ENCODE measurements around the gene S100A5. TPM values are rescaled to one million over a fixed set of nuclear protein-coding genes. Genes with fewer than 3 reads are reported as not detected.
"Not testable (repeated sequence)": the region's sequence is repeated elsewhere in the genome, so short reads cannot be mapped to it uniquely, and the experiment has no call there.

Gene S100A5
- polyA plus RNA-seq, 1 donor from 2014 or later, result 1.4 TPM

GRCh38 chr1:153572569-153573015 lies 31.9 kb upstream of the S100A5 start:
- Mint-ChIP-seq H3K4me3 (no peak overlapping the region), H3K9me3 (no peaks in the 10 kb centered on the region), H3K36me3 (peaks cover 2% of the 10 kb centered on the region), H3K27ac (peak overlapping the region in 2 of 3 donors; percentile 19 to 59), H3K27me3 (peaks cover 9% of the 10 kb centered on the region), H3K4me1 (peaks cover 5 to 16% (median 10%) of the 10 kb centered on the region in 3 donors)

DNA sequence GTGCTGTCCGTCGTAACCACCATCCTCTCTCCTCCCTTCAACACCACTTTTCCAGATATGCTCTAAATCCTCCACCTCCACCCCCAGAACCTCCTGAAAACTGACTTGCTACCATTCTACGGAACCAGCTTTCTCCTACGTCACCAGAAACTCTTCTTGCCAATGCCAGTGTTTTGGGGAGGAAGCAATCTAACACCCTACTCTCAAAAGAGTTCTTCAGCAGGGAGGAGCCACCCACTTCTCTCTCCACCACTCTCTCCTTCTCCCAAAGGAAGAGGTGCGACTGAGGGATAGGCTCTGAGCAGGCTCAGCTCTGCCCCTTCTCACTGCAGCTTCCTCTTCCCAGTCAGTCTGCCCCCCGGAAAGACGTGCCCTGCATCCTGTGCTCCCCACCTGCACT lies 31.0 kb upstream of the S100A5 start:
- peaks cover 9 to 15% (median 10%) of the 10 kb centered on the region in 3 donors for H3K4me1 Mint-ChIP-seq
- no peak overlapping the region for H3K4me3 Mint-ChIP-seq
- H3K9me3 Mint-ChIP-seq, result no peaks in the 10 kb centered on the region
- H3K27ac Mint-ChIP-seq, result no peak overlapping the region
- peaks cover 8% of the 10 kb centered on the region for H3K27me3 Mint-ChIP-seq
- H3K36me3 Mint-ChIP-seq, result peaks cover 2% of the 10 kb centered on the region

DNA sequence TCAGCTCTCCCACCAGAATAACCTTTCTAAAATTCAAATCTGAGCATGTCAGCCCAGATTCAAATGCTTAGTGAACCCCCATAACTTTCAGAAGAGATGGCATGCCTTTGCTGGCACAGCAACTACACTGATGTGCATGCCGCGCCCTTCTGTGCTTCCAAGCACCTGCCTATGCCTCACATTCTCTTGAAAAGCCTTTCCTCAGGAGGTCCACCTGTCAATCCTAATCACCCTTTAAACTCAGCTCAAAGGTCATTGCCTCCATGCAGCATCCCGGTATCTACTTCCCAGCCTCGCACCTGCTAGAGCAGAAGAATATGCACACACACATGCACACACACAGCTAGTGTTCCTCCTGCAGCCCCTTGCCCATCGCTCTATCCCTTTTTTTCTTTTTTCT lies 30.1 kb upstream of the S100A5 start:
- Mint-ChIP-seq H3K9me3 (no peaks in the 10 kb centered on the region), H3K4me1 (peaks cover 12 to 21% (median 15%) of the 10 kb centered on the region in 3 donors), H3K36me3 (peaks cover 2% of the 10 kb centered on the region), H3K27ac (peak overlapping the region in 1 of 3 donors; percentile 82), H3K27me3 (peaks cover 8% of the 10 kb centered on the region), H3K4me3 (no peak overlapping the region)

DNA sequence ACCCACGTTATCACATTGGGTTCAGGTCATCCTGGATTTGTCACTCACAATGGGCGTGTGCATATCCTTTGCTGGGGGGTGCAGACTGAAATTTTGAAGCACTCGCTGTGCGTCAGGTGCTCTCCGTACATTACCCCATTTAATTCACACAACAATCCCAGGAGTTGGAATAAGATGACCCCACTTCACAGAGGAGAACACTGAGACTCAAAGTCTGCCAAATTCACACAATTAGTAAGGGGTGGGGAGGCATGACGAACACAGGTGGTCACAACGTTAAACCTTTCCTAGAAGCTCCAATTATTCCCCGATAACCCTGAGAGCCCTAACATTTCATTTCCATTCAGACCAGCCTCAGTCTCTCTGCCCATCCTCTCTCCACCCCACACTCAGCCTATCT lies 28.7 kb upstream of the S100A5 start:
- Mint-ChIP-seq H3K36me3 (peaks cover 2% of the 10 kb centered on the region), H3K4me1 (peaks cover 15 to 25% (median 19%) of the 10 kb centered on the region in 3 donors), H3K27me3 (peaks cover 8% of the 10 kb centered on the region), H3K27ac (no peak overlapping the region), H3K9me3 (no peaks in the 10 kb centered on the region), H3K4me3 (peak overlapping the region in 2 of 4 donors; percentile 5 to 20)

GRCh38 chr1:153568367-153569099 lies 27.8 kb upstream of the S100A5 start:
- Mint-ChIP-seq H3K36me3 (peaks cover 2% of the 10 kb centered on the region), H3K27ac (peak overlapping the region in 2 of 3 donors; percentile 18 to 30), H3K9me3 (no peaks in the 10 kb centered on the region), H3K4me3 (peak overlapping the region in 2 of 4 donors; percentile 29 to 85), H3K27me3 (peaks cover 8% of the 10 kb centered on the region), H3K4me1 (peaks cover 15 to 25% (median 19%) of the 10 kb centered on the region in 3 donors)

DNA sequence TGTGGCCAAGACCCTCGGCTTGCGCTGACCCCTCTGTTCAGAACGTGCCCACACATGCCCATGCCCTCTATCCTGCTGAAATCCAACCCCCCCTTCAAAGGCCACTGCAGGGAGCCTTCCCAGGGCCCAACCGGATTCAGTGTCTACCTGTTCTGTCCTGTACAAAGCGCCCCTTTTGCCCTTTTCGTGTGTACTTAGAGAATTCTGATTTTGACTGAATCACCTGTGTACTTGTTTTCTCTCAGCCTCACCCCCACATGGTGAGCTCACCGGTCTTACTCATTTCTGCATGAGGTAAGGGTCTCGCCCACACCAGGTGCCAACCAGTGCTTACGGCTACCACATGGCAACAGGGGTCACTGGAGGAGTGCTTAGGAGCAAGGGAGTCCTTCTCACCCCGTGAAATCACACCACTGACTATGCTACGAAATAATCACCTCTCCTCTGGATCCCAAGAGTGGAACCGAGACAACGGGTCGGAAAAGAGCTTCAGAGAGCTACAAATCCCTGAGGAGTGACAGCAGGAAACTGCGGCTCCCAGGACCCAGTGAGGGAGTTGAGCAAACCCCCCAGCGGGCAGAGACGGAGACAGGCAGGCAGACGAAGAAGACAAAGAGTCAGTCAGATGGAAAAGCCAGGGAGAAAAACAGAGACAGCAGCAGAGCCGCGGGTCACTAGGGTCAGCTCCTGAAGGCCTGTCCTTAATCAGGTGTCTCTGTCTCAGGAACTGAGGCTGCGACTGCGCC lies 27.1 kb upstream of the S100A5 start:
- peaks cover 2% of the 10 kb centered on the region for H3K36me3 Mint-ChIP-seq
- H3K27me3 Mint-ChIP-seq, result peaks cover 8% of the 10 kb centered on the region
- no peak overlapping the region for H3K27ac Mint-ChIP-seq
- peak overlapping the region in 1 of 4 donors; percentile 29 for H3K4me3 Mint-ChIP-seq
- H3K9me3 Mint-ChIP-seq, result no peaks in the 10 kb centered on the region
- peaks cover 15 to 21% (median 19%) of the 10 kb centered on the region in 3 donors for H3K4me1 Mint-ChIP-seq

GRCh38 chr1:153566414-153567371 lies 26.0 kb upstream of the S100A5 start:
- Mint-ChIP-seq H3K4me3 (peak overlapping the region in 2 of 4 donors; percentile 45 to 79), H3K9me3 (no peaks in the 10 kb centered on the region)

GRCh38 chr1:153565529-153566374 lies 25.0 kb upstream of the S100A5 start, which contains the start of gene S100A2:
Gene S100A2 (minus strand): TSS chr1:153565844. CDS start chr1:153563877, 1,967 bp downstream.
- Mint-ChIP-seq H3K36me3 (peaks cover 2% of the 10 kb centered on the region), H3K9me3 (no peaks in the 10 kb centered on the region), H3K27ac (peak within 1 kb of the TSS; percentile 49 to 98 (median 95)), H3K4me3 (peak within 1 kb of the TSS in 3 of 4 donors; percentile 45 to 79 (median 55)), H3K4me1 (peaks cover 15 to 18% (median 18%) of the 10 kb centered on the region in 3 donors), H3K27me3 (peaks cover 8% of the 10 kb centered on the region)

More at GRCh38 chr1:153566414-153567371, 26.0 kb upstream of the S100A5 start:
- Mint-ChIP-seq H3K27me3 (peaks cover 8% of the 10 kb centered on the region), H3K36me3 (peaks cover 2% of the 10 kb centered on the region), H3K27ac (peak overlapping the region in 1 of 3 donors; percentile 78), H3K4me1 (peaks cover 15 to 19% (median 18%) of the 10 kb centered on the region in 3 donors)

- H3K27ac Mint-ChIP-seq, result no peak overlapping the region
- no peaks in the 10 kb centered on the region for H3K27me3 Mint-ChIP-seq
These were observed 23.3 kb upstream of the S100A5 start for GRCh38 chr1:153563991-153564390.

DNA sequence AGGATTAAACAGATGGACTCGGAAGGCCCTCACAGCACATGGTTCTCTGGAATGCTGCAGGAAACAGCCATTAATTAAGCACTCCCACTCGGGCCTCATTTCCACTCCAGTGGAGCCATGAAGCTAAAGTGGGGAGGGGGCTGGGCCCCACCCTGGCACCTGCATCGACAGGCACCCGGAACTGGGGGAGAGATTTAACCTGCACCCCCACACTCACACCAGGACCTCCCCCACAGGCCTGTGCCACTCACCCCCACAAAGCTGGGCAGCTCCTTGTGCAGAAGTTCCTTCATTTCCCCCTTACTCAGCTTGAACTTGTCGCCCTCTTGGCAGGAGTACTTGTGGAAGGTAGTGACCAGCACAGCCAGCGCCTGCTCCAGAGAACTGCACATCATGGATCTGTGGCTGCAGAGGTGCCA lies 22.8 kb upstream of the S100A5 start:
- Mint-ChIP-seq H3K36me3 (peaks cover 5% of the 10 kb centered on the region), H3K9me3 (no peaks in the 10 kb centered on the region), H3K27me3 (no peaks in the 10 kb centered on the region), H3K27ac (no peak overlapping the region), H3K4me3 (no peak overlapping the region), H3K4me1 (peaks cover 8 to 16% (median 15%) of the 10 kb centered on the region in 3 donors)

More at GRCh38 chr1:153563991-153564390, 23.3 kb upstream of the S100A5 start:
- Mint-ChIP-seq H3K36me3 (peaks cover 5% of the 10 kb centered on the region), H3K4me3 (no peak overlapping the region), H3K9me3 (no peaks in the 10 kb centered on the region), H3K4me1 (peaks cover 12 to 18% (median 18%) of the 10 kb centered on the region in 3 donors)

GRCh38 chr1:153562021-153562420 lies 21.3 kb upstream of the S100A5 start:
- not testable (repeated sequence) for H3K36me3 Mint-ChIP-seq, H3K27me3 Mint-ChIP-seq, H3K27ac Mint-ChIP-seq, H3K4me3 Mint-ChIP-seq, H3K9me3 Mint-ChIP-seq
- H3K4me1 Mint-ChIP-seq, result peaks cover 5 to 13% (median 12%) of the 10 kb centered on the region in 3 donors

DNA sequence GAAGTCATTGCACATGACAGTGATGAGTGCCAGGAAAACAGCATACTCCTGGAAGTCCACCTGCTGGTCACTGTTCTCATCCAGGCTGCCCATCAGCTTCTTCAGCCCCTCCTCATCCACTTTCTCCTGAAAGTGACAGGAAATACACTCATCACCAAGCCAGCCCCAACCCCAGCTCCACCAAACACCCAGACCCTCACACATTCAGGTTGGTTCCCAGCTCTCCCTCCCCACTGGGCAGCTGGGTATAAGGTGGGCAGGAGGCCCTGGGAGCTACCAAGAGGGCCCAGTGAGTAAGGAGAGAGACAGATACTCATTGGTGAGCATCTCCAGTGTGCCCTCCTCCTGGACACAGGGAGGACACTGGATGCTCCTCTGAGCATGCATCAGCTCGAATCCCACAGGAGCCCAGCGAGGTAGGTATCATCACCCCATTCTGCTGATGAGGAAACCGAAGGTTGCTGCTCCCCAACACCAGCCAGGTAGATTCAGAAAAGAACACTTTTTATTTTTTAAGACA lies 20.8 kb upstream of the S100A5 start:
- no peaks in the 10 kb centered on the region for H3K27me3 Mint-ChIP-seq
- peaks cover 3% of the 10 kb centered on the region for H3K36me3 Mint-ChIP-seq
- H3K4me1 Mint-ChIP-seq, result peaks cover 5 to 8% (median 8%) of the 10 kb centered on the region in 3 donors
- H3K9me3 Mint-ChIP-seq, result no peaks in the 10 kb centered on the region
- H3K4me3 Mint-ChIP-seq, result peak overlapping the region in 1 of 4 donors; percentile 45
- no peak overlapping the region for H3K27ac Mint-ChIP-seq

DNA sequence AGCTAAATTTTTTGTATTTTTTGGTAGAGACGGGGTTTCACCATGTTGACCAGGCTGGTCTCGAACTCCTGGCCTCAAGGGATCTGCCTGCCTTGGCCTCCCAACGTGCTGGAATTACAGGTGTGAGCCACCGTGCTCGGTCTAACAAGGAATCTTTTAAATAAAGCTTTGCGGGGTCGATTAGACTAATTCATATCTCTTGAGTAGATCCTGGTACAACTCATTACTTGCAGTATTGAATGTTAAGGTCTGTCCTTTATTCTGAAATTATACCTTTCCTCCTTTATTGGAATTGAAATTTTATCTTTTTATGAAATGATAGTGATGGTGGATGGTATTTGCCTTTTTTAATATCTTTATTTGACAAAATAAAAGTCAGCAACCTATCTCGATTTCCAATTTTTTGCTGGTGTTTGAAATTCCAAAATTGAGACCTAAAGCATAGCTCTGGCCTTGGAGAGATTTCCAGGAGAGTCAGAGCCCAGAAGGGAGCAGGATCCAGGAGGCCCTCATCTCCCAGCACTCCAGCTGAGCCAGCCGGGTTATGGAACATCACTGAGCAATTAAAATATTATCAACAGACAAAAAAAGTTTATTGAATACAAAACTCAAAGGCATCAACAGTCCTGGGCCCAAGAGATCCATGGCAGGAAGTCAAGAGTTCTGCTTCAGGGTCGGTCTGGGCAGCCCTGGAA lies 20.2 kb upstream of the S100A5 start:
- Mint-ChIP-seq H3K27ac (no peak overlapping the region), H3K27me3 (no peaks in the 10 kb centered on the region), H3K4me3 (no peak overlapping the region), H3K9me3 (no peaks in the 10 kb centered on the region), H3K36me3 (peaks cover 3% of the 10 kb centered on the region), H3K4me1 (peaks cover 4% of the 10 kb centered on the region in 3 donors)

Measured in IgD-negative memory B cell (primary cell).